ENCODE measurements around the gene KCNJ1.

Gene KCNJ1

GRCh38 chr11:128822130-128822529 lies 45.0 kb downstream of the KCNJ1 start:
- DNase-seq (ENCODE audit: low spot score) = no peak

GRCh38 chr11:128821556-128821955 lies 45.5 kb downstream of the KCNJ1 start:
- DNase-seq (ENCODE audit: low spot score) = no peak

- DNase-seq (ENCODE audit: low spot score) = no peak
Observed at GRCh38 chr11:128819198-128819597, 47.9 kb downstream of the KCNJ1 start.

GRCh38 chr11:128814856-128815705 lies 52.0 kb downstream of the KCNJ1 start:
- DNase-seq (ENCODE audit: low spot score) = peak; percentile 93

GRCh38 chr11:128813729-128814128 lies 53.4 kb downstream of the KCNJ1 start:
- DNase-seq (ENCODE audit: low spot score) = no peak

- no peak for DNase-seq (ENCODE audit: low spot score)
Observed at GRCh38 chr11:128810784-128811514, 56.1 kb downstream of the KCNJ1 start.

GRCh38 chr11:128809128-128809527 lies 58.0 kb downstream of the KCNJ1 start:
- DNase-seq (ENCODE audit: low spot score) = no peak

- no peak for DNase-seq (ENCODE audit: low spot score)
Observed at GRCh38 chr11:128807909-128808308, 59.2 kb downstream of the KCNJ1 start.

- no peak for DNase-seq (ENCODE audit: low spot score)
Observed at GRCh38 chr11:128806506-128807261, 60.4 kb downstream of the KCNJ1 start.

GRCh38 chr11:128804481-128804880 lies 62.6 kb downstream of the KCNJ1 start:
- DNase-seq (ENCODE audit: low spot score) = no peak

GRCh38 chr11:128803449-128804245 lies 63.4 kb downstream of the KCNJ1 start:
- DNase-seq (ENCODE audit: low spot score) = no peak

GRCh38 chr11:128803011-128803410 lies 64.1 kb downstream of the KCNJ1 start:
- DNase-seq (ENCODE audit: low spot score) = no peak

- peak; percentile 32 for DNase-seq (ENCODE audit: low spot score)
Observed at GRCh38 chr11:128802358-128802981, 64.6 kb downstream of the KCNJ1 start.

GRCh38 chr11:128800871-128801417 lies 66.2 kb downstream of the KCNJ1 start:
- no peak for DNase-seq (ENCODE audit: low spot score)

- peak; percentile 61 for DNase-seq (ENCODE audit: low spot score)
Observed at GRCh38 chr11:128796270-128796669, 70.8 kb downstream of the KCNJ1 start.

GRCh38 chr11:128790196-128790595 lies 76.9 kb downstream of the KCNJ1 start:
- peak; percentile 58 for DNase-seq (ENCODE audit: low spot score)

- DNase-seq (ENCODE audit: low spot score) = no peak
Observed at GRCh38 chr11:128789497-128790150, 77.5 kb downstream of the KCNJ1 start.
